Kidney (tissue), 14 donors: ENCODE measurements around the gene ROR2. TPM values are rescaled to one million over a fixed set of nuclear protein-coding genes. Genes with fewer than 3 reads are reported as not detected.

Experiments
- DNase-seq, 5 donors: peaks; one replicate each; pipeline ENCODE4 v3.0.0-alpha.2; 2013 to 2020
- FAIRE-seq: peaks from 2 replicates; lab custom pipeline; 2012; peaks lifted over from hg19 to GRCh38; lab: Jason Lieb, UNC
- H3K27ac ChIP-seq, 2 donors: one replicate each; pipeline ENCODE4 v1.7.0; 2013; ENCODE audit warnings: low read depth in 2 of 2, low read length in 2 of 2, inconsistent platforms in 1 of 2
- H3K27me3 ChIP-seq: one replicate; pipeline ENCODE4 v1.7.1; 2013; ENCODE audit warnings: low read length, inconsistent platforms; ENCODE audit not compliant: control insufficient read depth, insufficient read depth
- H3K36me3 ChIP-seq, 3 donors: one replicate each; pipeline versions ENCODE4 v1.7.0 to v1.7.1; 2013; ENCODE audit warnings: low read length in 3 of 3, control low read depth in 1 of 3, inconsistent platforms in 1 of 3; ENCODE audit not compliant: insufficient read depth in 3 of 3, control insufficient read depth in 2 of 3
- H3K4me1 ChIP-seq, 3 donors: one replicate each; pipeline versions ENCODE4 v1.7.0 to v1.7.1; 2013; ENCODE audit warnings: low read length in 3 of 3, inconsistent platforms in 1 of 3, low read depth in 1 of 3; ENCODE audit not compliant: control insufficient read depth in 2 of 3, insufficient read depth in 2 of 3
- H3K4me3 ChIP-seq, 3 donors: one replicate each; pipeline versions ENCODE4 v1.7.0 to v1.8.1; 2013; ENCODE audit warnings: low read length in 3 of 3, control low read depth in 1 of 3, inconsistent platforms in 1 of 3
- H3K9ac ChIP-seq, 3 donors: one replicate each; pipeline versions ENCODE4 v1.7.0 to v1.7.1; 2013; ENCODE audit warnings: low read length in 3 of 3, control low read depth in 1 of 3, inconsistent platforms in 1 of 3
- H3K9me3 ChIP-seq, 3 donors: one replicate each; pipeline versions ENCODE4 v1.7.0 to v1.7.1; 2013; ENCODE audit warnings: low read length in 3 of 3, control low read depth in 1 of 3, inconsistent platforms in 1 of 3; ENCODE audit not compliant: control insufficient read depth in 2 of 3, insufficient read depth in 1 of 3
- intact Hi-C: fragments of 100-400 bp; cut with DNase I; formaldehyde crosslinking; loops from one replicate; pipeline ENCODE4 v1.11.1; 2022
- polyA plus RNA-seq: library from polyadenylated mRNA; stranded (reverse); fragments of 350-450 nt; fragmentation: Illumina TruSeq; extraction: RNeasy Lipid Tissue Mini Kit (QIAGEN cat#74804); gene quantifications from one replicate; pipeline ENCODE4 v1.2.3, GENCODE V29; 2014; ENCODE audit warnings: low read depth, low replicate concordance; ENCODE audit not compliant: insufficient read depth
- total RNA-seq: library from RNA; stranded (reverse); fragmentation: NEBNext Ultra II Directional; extraction: Animal tissue kit (Norgen Biotek cat#: 25700); gene quantifications from one replicate; pipeline ENCODE4 v1.2.1, GENCODE V29; 2021
- TF ChIP-seq, protein P1 (sequence below): IDR thresholded peaks from 3 replicates; pipeline ENCODE4 v1.5.1; 2012; ENCODE audit warnings: mild to moderate bottlenecking, moderate library complexity, borderline replicate concordance; ENCODE audit not compliant: insufficient read depth; ENCODE audit errors: extremely low read depth
- donor health status: control.
- donor health status: control.
- donor health status: control.
- donor health status: control.
- donor health status: control.
- donor health status: DM: yes; HTN: yes; CAD: no.
- donor health status: Normal renal cell carcinoma (clear cell type).

The ROR2 gene
- total and polyA plus RNA-seq, 2 donors from 2014 or later: 1.5 to 5.7 TPM

DNA sequence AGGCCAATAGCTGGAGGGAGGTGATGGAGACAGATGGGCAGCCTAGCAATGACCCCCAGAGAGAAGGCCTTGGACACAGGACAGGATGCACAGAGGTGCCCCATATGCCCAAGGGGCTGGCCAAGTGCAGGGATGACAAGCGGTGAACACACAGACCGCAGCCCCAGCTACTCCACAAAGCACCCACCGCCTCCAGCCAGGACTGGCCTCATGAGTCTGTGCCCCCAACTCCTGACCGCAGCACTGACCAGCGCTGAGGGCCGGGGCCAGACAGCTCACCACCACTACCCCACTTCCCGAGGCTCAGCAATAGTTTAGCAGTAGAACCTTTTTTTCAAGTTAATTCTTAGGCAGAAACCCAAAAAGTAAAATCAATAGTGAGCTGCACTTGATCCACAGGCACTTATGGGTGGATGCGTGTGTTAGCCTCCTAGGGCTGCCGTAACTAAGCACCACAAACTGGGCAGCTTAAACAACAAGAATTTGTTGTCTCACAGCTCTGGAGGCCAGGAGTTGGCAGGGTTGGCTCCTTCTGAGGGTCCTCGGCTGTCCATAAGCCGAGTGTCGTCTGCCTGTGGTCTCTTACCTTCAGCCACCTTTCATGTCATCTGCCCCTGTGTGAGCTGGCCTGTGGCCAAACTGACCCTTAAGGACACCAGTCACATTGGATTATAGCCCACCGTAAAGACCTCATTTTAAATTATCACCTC, 14.1 kb downstream of the ROR2 start:
- H3K4me3 ChIP-seq: no peak overlapping the region
- H3K27me3 ChIP-seq: no peaks in the 10 kb centered on the region
- peak in 1 of 5 donors; percentile 40 for DNase-seq
- intact Hi-C loops: no loop called here
- no peak overlapping the region for H3K9ac ChIP-seq
- H3K27ac ChIP-seq: no peak overlapping the region
- TF ChIP-seq, protein P1, sequence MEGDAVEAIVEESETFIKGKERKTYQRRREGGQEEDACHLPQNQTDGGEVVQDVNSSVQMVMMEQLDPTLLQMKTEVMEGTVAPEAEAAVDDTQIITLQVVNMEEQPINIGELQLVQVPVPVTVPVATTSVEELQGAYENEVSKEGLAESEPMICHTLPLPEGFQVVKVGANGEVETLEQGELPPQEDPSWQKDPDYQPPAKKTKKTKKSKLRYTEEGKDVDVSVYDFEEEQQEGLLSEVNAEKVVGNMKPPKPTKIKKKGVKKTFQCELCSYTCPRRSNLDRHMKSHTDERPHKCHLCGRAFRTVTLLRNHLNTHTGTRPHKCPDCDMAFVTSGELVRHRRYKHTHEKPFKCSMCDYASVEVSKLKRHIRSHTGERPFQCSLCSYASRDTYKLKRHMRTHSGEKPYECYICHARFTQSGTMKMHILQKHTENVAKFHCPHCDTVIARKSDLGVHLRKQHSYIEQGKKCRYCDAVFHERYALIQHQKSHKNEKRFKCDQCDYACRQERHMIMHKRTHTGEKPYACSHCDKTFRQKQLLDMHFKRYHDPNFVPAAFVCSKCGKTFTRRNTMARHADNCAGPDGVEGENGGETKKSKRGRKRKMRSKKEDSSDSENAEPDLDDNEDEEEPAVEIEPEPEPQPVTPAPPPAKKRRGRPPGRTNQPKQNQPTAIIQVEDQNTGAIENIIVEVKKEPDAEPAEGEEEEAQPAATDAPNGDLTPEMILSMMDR: no peak
- H3K9me3 ChIP-seq: peaks cover 1 to 9% (median 2%) of the 10 kb centered on the region in 3 donors
- FAIRE-seq: no peak
- no peaks in the 10 kb centered on the region for H3K36me3 ChIP-seq
- H3K4me1 ChIP-seq: no peaks in the 10 kb centered on the region

DNA sequence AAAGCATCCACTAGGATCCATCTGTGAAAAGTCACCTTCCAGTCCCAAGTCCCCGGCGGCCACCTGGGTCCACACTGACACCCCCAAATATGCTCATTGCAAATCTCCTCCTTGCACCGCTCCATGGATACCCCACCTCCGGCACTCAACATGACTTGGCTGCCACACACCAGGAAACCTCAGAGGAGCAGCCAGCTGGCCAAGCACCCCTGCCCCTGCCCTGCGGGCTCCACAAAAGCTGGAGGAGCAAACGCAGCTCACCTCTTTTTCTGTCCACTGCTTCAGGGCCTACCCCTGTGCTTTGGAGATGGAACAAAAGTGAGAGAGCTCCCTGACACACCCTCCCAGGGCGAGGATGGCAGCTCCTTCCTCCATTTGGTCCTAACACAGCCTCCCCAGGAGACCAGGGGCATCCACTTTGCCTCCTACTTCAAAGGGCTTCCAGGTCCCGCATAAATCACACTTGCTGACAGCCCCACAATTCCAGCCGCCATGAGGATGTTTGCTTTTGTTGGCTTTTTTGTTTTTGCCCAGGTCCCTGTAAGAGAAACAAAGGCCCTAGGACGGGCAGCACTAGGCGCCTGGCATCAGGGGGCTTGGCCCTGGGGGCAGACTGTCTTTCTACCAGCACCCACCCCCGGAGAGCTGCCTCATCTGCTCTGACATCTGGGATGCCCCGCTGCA, 14.8 kb downstream of the ROR2 start:
- no peaks in the 10 kb centered on the region for H3K4me1 ChIP-seq
- DNase-seq (peak in 1 of 5 donors; percentile 45), FAIRE-seq (no peak)
- no peak overlapping the region for H3K4me3 ChIP-seq
- no peak overlapping the region for H3K27ac ChIP-seq
- H3K36me3 ChIP-seq: no peaks in the 10 kb centered on the region
- no peaks in the 10 kb centered on the region for H3K27me3 ChIP-seq
- peaks cover 1 to 16% (median 7%) of the 10 kb centered on the region in 3 donors for H3K9me3 ChIP-seq
- no peak overlapping the region for H3K9ac ChIP-seq
- intact Hi-C loops: no loop called here
- TF ChIP-seq, protein P1: no peak

DNA sequence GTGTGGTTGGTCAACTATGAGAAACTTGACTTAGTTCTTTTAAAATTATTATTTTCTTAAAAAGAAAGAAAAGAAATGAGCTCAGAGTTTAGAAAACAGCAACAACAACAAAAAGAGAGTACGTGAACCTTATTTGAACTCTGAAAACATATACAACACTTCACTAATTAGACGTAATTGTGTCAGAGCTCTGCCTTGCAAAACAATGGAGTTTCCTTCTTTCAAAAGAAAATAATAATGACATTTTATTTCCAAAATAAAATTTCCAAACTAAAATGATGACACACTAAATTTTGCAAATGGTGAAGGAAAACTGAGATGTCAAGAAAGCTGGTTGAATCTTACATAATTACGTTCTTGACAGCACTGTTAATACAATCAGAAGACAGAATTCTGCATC, 15.4 kb downstream of the ROR2 start:
- intact Hi-C loops: no loop called here
- Histone ChIP-seq H3K9ac (no peak overlapping the region), H3K4me1 (no peaks in the 10 kb centered on the region), H3K36me3 (no peaks in the 10 kb centered on the region), H3K27me3 (no peaks in the 10 kb centered on the region), H3K9me3 (peaks cover 1 to 20% (median 13%) of the 10 kb centered on the region in 3 donors), H3K27ac (no peak overlapping the region), H3K4me3 (no peak overlapping the region)
- no peak for FAIRE-seq
- DNase-seq: no peak
- TF ChIP-seq, protein P1: no peak
